ENCODE measurements around the gene UNC5B. TPM values are rescaled to one million over a fixed set of nuclear protein-coding genes. Genes with fewer than 3 reads are reported as not detected.

The UNC5B gene
- polyA plus RNA-seq, 1 donor (not counting 4 experiments of a cell fraction or from before 2014, with no cell fraction given): 1.1 TPM

DNA sequence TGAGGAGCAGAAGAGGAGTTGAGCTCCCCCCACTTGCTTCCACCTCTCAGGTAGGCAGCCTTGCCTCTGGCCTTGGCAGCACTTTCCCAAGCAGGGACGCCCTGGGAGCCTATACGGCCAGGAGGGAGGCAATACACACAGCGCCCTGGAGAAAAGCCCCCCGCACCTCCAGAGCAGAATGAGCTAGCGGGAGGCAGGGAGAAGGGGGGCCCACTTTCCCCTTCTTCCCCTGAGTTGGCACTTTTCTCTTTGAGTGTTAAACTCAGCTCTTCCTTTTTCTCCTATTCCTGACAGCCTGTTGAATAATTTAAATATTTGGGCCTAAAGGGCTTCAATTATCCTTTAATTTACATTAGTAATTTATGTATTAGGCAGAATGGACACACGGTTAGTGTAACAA, 35.8 kb downstream of the UNC5B start:
- FAIRE-seq (no peak), DNase-seq (ENCODE audit: low read depth, low spot score) (no peak)
- Histone ChIP-seq H2AFZ (ENCODE audit: control insufficient read depth, low read length) (no peak overlapping the region), H3K4me2 (ENCODE audit: control insufficient read depth, extremely low read depth, insufficient read depth, low read depth, low read length) (no peak overlapping the region), H3K9ac (ENCODE audit: control insufficient read depth, extremely low read depth, insufficient read depth, low read length) (no peak overlapping the region), H3K9me3 (ENCODE audit: control insufficient read depth, low read depth, low read length) (no peaks in the 10 kb centered on the region), H3K27me3 (ENCODE audit: control insufficient read depth, extremely low read depth, insufficient read depth, low read length) (no peaks in the 10 kb centered on the region), H3K79me2 (ENCODE audit: control insufficient read depth, insufficient read depth, low read length) (no peaks in the 10 kb centered on the region), H3K27ac (ENCODE audit: control insufficient read depth, insufficient read depth, low read length) (no peak overlapping the region), H3K4me3 (ENCODE audit: control insufficient read depth in 2 of 3, extremely low read depth in 1 of 3, insufficient read depth in 2 of 3, low read depth in 1 of 3, low read length in 3 of 3) (no peak overlapping the region), H4K20me1 (ENCODE audit: control insufficient read depth, extremely low read depth, insufficient read depth, low read length) (no peaks in the 10 kb centered on the region), H3K4me1 (ENCODE audit: control insufficient read depth, extremely low read depth, insufficient read depth, low read length) (peaks cover 49% of the 10 kb centered on the region), H3K9me1 (ENCODE audit: control insufficient read depth, extremely low read depth, insufficient read depth, low read length) (no peaks in the 10 kb centered on the region), H3K36me3 (ENCODE audit: control insufficient read depth in 2 of 2, extremely low read depth in 1 of 2, insufficient read depth in 2 of 2, low read length in 2 of 2) (no peaks in the 10 kb centered on the region)
- TF ChIP-seq, protein P1, sequence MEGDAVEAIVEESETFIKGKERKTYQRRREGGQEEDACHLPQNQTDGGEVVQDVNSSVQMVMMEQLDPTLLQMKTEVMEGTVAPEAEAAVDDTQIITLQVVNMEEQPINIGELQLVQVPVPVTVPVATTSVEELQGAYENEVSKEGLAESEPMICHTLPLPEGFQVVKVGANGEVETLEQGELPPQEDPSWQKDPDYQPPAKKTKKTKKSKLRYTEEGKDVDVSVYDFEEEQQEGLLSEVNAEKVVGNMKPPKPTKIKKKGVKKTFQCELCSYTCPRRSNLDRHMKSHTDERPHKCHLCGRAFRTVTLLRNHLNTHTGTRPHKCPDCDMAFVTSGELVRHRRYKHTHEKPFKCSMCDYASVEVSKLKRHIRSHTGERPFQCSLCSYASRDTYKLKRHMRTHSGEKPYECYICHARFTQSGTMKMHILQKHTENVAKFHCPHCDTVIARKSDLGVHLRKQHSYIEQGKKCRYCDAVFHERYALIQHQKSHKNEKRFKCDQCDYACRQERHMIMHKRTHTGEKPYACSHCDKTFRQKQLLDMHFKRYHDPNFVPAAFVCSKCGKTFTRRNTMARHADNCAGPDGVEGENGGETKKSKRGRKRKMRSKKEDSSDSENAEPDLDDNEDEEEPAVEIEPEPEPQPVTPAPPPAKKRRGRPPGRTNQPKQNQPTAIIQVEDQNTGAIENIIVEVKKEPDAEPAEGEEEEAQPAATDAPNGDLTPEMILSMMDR (optimal IDR thresholded peaks at IDR 0.05 in 1 of 3, IDR thresholded peaks at IDR 0.05 in 1 of 3, conservative IDR thresholded peaks at IDR 0.05 in 1 of 3; ENCODE audit: extremely low read depth in 1 of 3, insufficient read depth in 2 of 3, low read length in 3 of 3): no peak
- no peak for TF ChIP-seq EZH2 (IDR thresholded peaks at IDR 0.05; ENCODE audit: low read length)
- dilution Hi-C loops (cut with MboI; ENCODE audit: extremely low pct_ligation_motif_present, low sequenced_read_pairs): no loop called here

DNA sequence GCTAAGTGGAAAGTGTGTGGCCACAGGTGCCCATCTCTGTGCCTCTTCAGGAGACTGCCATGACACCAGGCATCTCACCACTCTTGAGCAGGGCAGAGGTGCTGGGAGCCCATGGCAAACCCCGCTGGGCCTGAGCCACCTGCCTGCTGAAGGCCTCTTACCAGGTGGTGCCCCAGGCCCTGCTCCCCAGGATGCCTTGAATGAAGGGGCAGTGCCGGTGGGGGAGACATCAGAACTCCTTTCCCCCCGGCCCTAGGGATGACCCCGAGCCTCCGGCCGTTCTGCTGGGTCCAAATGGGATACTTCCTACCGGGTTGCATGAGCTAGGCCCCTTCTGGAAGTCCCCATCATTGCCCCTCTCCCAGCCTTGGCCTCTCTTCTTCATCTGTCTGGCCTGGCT, 37.6 kb downstream of the UNC5B start:
- Histone ChIP-seq H3K9me3 (ENCODE audit: control insufficient read depth, low read depth, low read length) (no peaks in the 10 kb centered on the region), H3K9ac (ENCODE audit: control insufficient read depth, extremely low read depth, insufficient read depth, low read length) (no peak overlapping the region), H2AFZ (ENCODE audit: control insufficient read depth, low read length) (no peak overlapping the region), H3K36me3 (ENCODE audit: control insufficient read depth in 2 of 2, extremely low read depth in 1 of 2, insufficient read depth in 2 of 2, low read length in 2 of 2) (no peaks in the 10 kb centered on the region), H3K9me1 (ENCODE audit: control insufficient read depth, extremely low read depth, insufficient read depth, low read length) (no peaks in the 10 kb centered on the region), H3K4me3 (ENCODE audit: control insufficient read depth in 2 of 3, extremely low read depth in 1 of 3, insufficient read depth in 2 of 3, low read depth in 1 of 3, low read length in 3 of 3) (no peak overlapping the region), H3K4me1 (ENCODE audit: control insufficient read depth, extremely low read depth, insufficient read depth, low read length) (peaks cover 31% of the 10 kb centered on the region), H3K4me2 (ENCODE audit: control insufficient read depth, extremely low read depth, insufficient read depth, low read depth, low read length) (no peak overlapping the region), H3K27me3 (ENCODE audit: control insufficient read depth, extremely low read depth, insufficient read depth, low read length) (no peaks in the 10 kb centered on the region), H3K79me2 (ENCODE audit: control insufficient read depth, insufficient read depth, low read length) (no peaks in the 10 kb centered on the region), H3K27ac (ENCODE audit: control insufficient read depth, insufficient read depth, low read length) (no peak overlapping the region), H4K20me1 (ENCODE audit: control insufficient read depth, extremely low read depth, insufficient read depth, low read length) (no peaks in the 10 kb centered on the region)
- TF ChIP-seq, protein P1 (optimal IDR thresholded peaks at IDR 0.05 in 1 of 3, IDR thresholded peaks at IDR 0.05 in 1 of 3, conservative IDR thresholded peaks at IDR 0.05 in 1 of 3; ENCODE audit: extremely low read depth in 1 of 3, insufficient read depth in 2 of 3, low read length in 3 of 3): no peak
- no peak for TF ChIP-seq EZH2 (IDR thresholded peaks at IDR 0.05; ENCODE audit: low read length)
- DNase-seq (ENCODE audit: low read depth, low spot score) (no peak), FAIRE-seq (no peak)
- dilution Hi-C loops (cut with MboI; ENCODE audit: extremely low pct_ligation_motif_present, low sequenced_read_pairs): no loop called here
